HG03064 (cell line): ENCODE measurements around the gene CFAP46.
"Not testable (repeated sequence)": the region's sequence is repeated elsewhere in the genome, so short reads cannot be mapped to it uniquely, and the experiment has no call there.

Source experiments
- ATAC-seq: cut with Tn5 transposase; IDR thresholded peaks from one replicate; pipeline ENCODE4 v1.9.1; 2021; ENCODE audit warnings: low read depth; ENCODE audit not compliant: unreplicated experiment

The CFAP46 gene

GRCh38 chr10:132849546-132850031 lies 92.8 kb downstream of the CFAP46 start:
- no peak for ATAC-seq

- ATAC-seq, result no peak
These were observed 93.3 kb downstream of the CFAP46 start for GRCh38 chr10:132848951-132849545.

DNA sequence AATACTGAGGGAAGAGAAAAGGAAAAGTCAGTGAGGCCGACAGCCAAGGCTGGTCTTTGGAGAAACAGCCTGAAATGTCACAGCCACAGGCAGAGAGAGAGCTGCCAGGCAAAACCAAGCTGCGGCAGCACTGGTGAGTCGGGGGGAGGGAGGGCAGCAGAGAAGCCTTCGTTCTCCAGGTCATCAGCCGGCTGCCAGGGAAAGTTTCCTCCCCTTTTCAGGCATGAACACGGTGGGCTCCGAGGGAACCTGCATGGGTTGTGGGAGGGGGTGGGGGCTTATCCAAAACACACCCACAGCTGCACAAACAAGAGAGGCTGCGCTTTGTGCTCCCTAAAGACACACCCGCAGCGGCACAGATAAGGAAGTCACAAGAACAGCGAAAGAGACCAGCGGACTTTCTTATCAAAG lies 94.1 kb downstream of the CFAP46 start:
- ATAC-seq, result no peak

DNA sequence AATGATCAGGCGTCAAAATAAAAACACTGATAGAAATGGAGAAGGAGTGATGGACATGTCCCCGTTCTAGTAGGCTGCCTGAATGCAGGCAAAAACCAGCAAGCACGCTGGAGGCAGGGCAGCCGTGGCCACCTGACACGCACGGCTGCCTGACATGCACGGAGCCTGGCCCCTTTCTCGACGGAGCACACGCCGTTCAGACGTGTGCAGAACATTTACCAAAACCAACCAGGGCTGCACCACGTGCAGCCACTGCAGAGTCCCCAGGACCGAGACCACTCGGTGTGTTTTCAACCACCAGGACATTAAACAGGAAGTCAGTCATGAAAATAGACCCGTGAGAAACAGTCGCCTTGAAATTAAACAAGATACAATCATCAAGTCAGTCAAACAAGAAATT lies 94.5 kb downstream of the CFAP46 start:
- ATAC-seq, result no peak

- no peak for ATAC-seq
These were observed 95.0 kb downstream of the CFAP46 start for GRCh38 chr10:132847416-132847777.

GRCh38 chr10:132846631-132847415 lies 95.5 kb downstream of the CFAP46 start:
- ATAC-seq, result no peak

GRCh38 chr10:132845780-132846595 lies 96.4 kb downstream of the CFAP46 start:
- no peak for ATAC-seq

DNA sequence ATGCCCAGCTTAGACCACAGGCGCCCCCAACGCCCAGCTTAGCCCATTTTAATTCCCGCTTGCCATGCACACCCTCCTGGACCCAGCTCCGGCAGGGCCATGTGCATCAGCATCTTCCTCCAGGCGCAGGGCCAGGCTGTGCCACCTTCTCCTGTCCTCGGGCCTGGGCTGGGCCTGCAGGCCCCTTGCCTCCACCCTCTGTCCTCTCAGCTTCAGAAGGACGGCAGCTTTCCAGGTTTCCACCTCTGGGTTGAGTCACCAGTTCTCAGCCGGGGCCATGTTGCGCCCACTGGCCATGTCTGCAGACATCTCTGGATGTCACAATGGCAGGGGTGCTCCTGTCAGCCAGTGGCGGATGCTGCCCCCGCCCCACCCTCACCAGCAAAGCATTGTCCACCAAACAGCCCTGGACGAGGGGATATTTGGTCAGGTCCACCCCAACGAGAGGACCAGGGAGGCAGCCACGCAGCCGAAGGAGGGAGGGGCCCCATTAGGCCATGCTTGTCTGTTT lies 97.3 kb downstream of the CFAP46 start:
- ATAC-seq, result no peak

DNA sequence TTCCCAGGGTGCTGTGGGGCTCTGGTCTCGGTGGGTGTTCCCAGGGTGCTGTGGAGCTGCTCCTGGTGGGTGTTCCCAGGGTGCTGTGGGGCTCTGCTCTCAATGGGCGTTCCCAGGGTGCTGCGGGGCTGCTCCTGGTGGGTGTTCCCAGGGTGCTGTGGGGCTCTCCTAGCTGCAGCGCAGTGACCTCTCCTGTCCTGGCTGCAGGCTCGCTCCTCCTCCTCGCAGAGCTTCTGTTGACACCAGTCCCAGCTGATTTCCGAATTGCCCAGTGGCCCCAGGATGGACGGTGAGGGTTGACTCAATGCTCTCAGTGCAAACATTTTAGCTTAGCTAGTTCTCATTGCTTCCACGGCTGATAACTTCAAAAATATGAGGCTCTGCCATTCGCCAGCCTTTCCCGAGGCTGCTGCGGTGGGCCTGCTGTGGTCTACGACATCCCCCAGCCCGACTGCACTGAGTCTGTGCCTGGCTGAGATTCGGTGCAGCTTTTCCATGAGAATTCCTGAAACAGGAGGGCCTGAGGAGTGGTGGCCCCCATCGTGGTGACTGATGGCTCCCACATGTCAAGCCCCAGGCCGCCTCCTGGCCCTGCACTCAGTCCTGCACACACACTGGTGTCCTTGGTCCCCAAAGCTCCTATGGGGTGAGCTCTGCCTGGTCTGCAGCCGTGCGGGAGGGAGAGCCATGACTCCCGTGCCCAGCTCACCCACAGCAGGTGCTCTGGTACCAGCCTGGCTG lies 98.1 kb downstream of the CFAP46 start:
- no peak for ATAC-seq

DNA sequence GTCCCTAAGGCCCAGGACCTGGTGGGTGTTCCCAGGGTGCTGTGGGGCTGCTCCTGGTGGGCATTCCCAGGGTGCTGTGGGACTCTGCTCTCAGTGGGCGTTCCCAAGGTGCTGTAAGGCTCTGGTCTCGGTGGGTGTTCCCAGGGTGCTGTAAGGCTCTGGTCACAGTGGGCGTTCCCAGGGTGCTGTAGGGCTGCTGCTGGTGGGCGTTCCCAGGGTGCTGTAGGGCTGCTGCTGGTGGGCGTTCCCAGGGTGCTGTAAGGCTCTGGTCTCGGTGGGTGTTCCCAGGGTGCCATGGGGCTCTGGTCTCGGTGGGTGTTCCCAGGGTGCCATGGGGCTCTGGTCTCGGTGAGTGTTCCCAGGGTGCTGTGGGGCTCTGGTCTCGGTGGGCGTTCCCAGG lies 99.1 kb downstream of the CFAP46 start:
- ATAC-seq, result not testable (repeated sequence)

DNA sequence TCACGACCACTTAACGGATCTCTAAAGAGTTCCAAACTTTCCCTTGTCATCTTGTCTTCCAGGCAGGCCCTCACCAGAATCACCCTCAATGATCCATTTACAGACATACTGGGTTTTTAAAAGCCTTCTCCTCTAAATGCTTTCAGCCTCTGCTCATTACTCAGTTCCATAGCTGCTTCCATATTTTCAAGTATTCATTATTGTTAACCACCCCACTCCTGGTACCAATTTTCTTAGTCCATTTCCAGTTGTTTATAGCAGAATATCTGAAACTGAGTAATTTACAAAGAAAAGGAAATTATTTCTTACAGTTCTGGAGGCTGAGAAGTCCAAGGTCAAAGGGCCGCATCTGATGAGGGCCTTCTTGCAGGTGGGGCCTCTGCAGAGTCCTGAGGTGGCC lies 100.0 kb downstream of the CFAP46 start:
- no peak for ATAC-seq

- no peak for ATAC-seq
These were observed 100.8 kb downstream of the CFAP46 start for GRCh38 chr10:132841615-132841975.

DNA sequence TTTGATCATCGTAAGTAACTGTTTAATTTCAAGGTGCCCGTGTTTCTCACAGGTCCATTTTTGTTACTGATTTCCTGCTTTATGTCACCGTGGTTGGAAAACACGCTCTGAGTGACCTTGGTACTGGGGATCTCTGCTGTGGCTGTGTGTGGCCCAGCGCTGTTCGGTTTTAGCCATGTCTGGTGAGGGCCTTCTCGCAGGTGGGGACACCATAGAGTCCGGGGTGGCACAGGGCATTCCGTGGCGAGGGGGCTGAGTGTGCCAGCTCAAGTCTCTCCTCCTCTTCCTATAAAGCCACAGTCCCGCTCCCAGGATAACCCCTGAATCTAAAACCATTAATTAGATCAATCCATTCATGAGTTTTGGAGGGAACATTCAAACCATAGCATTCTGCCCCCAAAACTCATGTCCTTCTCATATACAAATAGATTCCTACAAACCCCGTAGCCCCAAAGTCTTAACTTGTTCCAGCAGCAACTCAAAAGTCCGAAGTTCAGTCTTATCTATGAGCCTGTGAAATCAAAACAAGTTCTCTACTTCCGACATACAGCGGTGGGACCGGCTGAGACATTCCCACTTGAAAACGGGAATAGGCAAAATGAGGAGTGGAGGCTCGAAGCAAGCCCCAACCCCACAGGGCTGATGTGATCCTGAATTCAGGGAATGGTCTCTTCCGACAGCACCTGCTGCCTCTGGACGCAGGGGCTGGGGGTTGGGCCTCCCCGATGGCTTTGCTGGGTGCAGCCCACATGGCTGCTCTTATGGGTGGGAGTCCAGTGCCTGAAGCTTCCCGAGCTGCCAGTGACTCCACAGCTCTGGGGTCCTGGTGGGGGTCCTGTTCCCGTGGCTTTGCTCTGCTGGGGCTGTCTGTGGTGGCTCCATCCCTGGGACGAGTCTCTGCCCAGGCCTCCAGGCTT lies 101.4 kb downstream of the CFAP46 start:
- no peak for ATAC-seq

DNA sequence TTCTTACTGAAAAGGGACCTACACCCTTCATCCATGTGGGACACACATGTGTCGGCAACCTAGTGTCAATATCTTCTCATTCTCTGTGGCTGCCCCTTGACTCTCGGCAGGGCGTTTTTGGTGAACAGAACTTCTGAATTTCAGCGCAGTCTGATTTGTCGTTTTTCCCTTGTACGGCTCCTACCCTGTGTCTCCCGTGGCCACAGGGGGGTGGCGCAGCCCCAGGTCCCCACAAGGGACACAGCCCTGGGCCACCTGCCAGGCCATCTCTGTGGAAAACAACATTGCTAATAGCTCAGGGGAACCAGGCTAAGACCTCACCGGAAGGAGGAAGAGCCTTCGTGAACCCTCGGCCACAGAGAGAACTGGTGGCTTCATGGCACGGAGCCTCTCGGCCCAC lies 103.3 kb downstream of the CFAP46 start:
- no peak for ATAC-seq

DNA sequence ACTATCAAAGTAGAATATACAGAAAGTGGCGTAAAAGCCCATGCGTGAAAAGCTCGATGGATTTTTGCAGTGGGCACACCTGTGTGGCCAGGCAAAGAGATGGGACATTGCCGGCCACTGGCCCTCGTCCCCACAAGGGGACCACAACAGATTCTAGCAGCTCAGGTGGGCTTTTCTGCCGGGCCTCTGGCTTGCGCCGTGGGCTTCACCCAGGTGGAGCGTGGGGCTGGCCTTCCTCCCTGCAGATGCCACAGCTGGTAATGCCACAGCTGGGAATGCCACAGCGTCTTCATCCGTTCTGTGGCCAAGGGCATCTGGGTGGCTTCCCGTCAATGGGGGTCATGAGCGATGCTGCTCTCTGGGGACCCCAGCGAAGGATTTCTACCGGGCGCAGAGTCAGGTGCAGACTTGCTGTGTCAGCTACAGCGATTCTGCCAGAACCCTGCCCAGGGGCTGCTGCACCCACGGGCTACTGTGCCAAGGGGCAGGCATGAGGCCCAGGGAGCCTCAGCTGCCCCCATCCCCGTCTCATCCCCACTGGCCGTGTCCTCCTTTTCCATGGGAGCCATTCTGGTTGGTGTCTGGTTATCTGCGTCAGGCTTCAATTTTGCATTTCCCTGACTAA lies 103.9 kb downstream of the CFAP46 start:
- no peak for ATAC-seq

DNA sequence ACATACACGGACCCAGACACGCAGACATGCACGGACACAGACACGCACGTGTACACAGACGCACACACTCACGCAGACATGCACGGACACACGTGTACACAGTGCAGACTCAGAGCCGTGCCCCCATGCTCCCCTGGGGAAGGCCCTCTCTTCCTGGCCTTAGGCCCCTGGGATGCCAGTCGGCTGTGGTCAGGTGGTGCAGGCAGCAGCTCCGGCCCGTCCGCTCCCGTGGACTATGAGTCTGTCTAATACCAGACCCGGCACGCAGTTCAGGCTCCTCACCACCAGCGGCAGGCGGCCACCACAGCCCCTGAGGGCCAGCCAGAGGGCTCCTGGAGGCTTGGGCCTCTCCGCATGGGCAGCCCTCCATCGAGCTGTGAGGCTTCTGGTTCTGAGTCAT lies 104.5 kb downstream of the CFAP46 start:
- ATAC-seq, result no peak

- no peak for ATAC-seq
These were observed 105.4 kb downstream of the CFAP46 start for GRCh38 chr10:132836832-132837540.

DNA sequence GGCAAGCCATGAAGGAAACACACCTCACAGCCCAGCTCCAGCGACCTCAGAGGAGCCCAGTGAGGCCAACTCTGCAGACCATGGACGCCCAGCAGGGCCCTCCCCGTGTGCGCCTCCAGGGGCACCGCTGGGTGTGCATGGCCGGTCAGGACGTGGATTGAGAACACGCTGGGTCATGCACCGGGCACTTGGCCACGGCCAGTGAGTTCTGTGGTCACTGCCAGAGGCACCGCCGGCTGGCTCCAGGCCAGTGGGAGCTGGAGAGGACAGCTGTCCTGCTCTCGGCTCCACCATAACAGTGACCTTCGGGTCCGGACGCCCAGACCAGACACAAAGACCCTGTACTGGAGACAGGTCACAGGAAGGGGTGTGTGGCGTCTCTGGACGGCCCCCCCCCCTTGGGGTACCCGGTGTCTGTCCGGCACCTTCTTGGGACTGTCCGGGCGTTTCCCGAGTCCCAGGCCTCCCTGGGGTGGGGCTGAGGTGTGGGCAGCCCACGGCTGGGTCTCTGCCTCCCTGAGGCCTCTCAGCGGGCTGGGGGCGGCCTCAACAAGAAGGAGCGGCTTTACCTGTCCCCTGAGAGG lies 106.0 kb downstream of the CFAP46 start:
- ATAC-seq, result no peak
